Right atrium auricular region (tissue), 2 donors: ENCODE results near the gene AQP3. TPM values are rescaled to one million over a fixed set of nuclear protein-coding genes. Genes with fewer than 3 reads are reported as not detected.
"Not testable (repeated sequence)": the region's sequence is repeated elsewhere in the genome, so short reads cannot be mapped to it uniquely, and the experiment has no call there.

Source experiments
- DNase-seq: peaks from one replicate; pipeline ENCODE4 v3.0.0-alpha.2; 2019; ENCODE audit warnings: low spot score
- H3K27ac ChIP-seq, 2 donors: fragments of 200-600 bp; sonication (generic); 1 replicate in 1 of 2; 2 replicates in 1 of 2; pipeline ENCODE4 v1.5.1; 2016 to 2019
- H3K27me3 ChIP-seq, 2 donors: fragments of 200-600 bp; sonication (generic); one replicate each; pipeline versions ENCODE4 v1.5.1 to v1.6.0; 2017 to 2019
- H3K36me3 ChIP-seq: fragments of 200-600 bp; sonication (generic); one replicate; pipeline ENCODE4 v1.5.1; 2016
- H3K4me1 ChIP-seq, 2 donors: fragments of 200-600 bp; sonication (generic); one replicate each; pipeline versions ENCODE4 v1.5.1 to v1.6.0; 2017 to 2019
- H3K4me3 ChIP-seq, 2 donors: fragments of 200-600 bp; sonication (generic); 1 replicate in 1 of 2; 2 replicates in 1 of 2; pipeline ENCODE4 v1.5.1; 2017 to 2019; ENCODE audit warnings: mild to moderate bottlenecking in 1 of 2, moderate library complexity in 1 of 2
- H3K9me3 ChIP-seq, 2 donors: fragments of 200-600 bp; sonication (generic); one replicate each; pipeline ENCODE4 v1.5.1; 2019
- CTCF ChIP-seq, 2 donors: fragments of 200-600 bp; sonication (generic); IDR thresholded peaks; one replicate each; pipeline ENCODE4 v1.5.1; 2019; ENCODE audit warnings: antibody characterized with exemption in 2 of 2
- total RNA-seq, 2 donors: library from RNA; depleted of rRNA; stranded (reverse); fragments of >200 nt; gene quantifications; one replicate each; pipeline ENCODE4 v1.1.0, GENCODE V29; 2016

The AQP3 gene
- total RNA-seq, 2 donors from 2014 or later, result 14.3 to 116 TPM

- Histone ChIP-seq H3K4me1 (peaks cover 0 to 10% of the 10 kb centered on the region in 2 donors), H3K27ac (no peak overlapping the region), H3K9me3 (no peaks in the 10 kb centered on the region), H3K27me3 (no peaks in the 10 kb centered on the region), H3K36me3 (no peaks in the 10 kb centered on the region), H3K4me3 (no peak overlapping the region)
- no peak for DNase-seq
- TF ChIP-seq CTCF (IDR thresholded peaks at IDR 0.05), result no peak
Observed at GRCh38 chr9:33414268-33414667, 33.1 kb downstream of the AQP3 start.

- no peaks in the 10 kb centered on the region for H3K36me3 ChIP-seq
- no peak overlapping the region for H3K4me3 ChIP-seq
- DNase-seq, result no peak
- H3K27me3 ChIP-seq, result no peaks in the 10 kb centered on the region
- no peaks in the 10 kb centered on the region for H3K9me3 ChIP-seq
- no peak overlapping the region for H3K27ac ChIP-seq
- no peak for TF ChIP-seq CTCF (IDR thresholded peaks at IDR 0.05)
- peaks cover 0 to 24% of the 10 kb centered on the region in 2 donors for H3K4me1 ChIP-seq
Observed at GRCh38 chr9:33408087-33408486, 39.3 kb downstream of the AQP3 start.

- H3K36me3 ChIP-seq, result no peaks in the 10 kb centered on the region
- no peak for DNase-seq
- H3K4me1 ChIP-seq, result peaks cover 0 to 34% of the 10 kb centered on the region in 2 donors
- H3K27ac ChIP-seq, result no peak overlapping the region
- H3K4me3 ChIP-seq, result no peak overlapping the region
- no peaks in the 10 kb centered on the region for H3K9me3 ChIP-seq
- H3K27me3 ChIP-seq, result no peaks in the 10 kb centered on the region
- TF ChIP-seq CTCF (IDR thresholded peaks at IDR 0.05), result no peak
Observed at GRCh38 chr9:33407061-33407460, 40.3 kb downstream of the AQP3 start.

GRCh38 chr9:33404788-33405362, 42.5 kb downstream of the AQP3 start:
- no peak overlapping the region for H3K4me3 ChIP-seq
- DNase-seq, result no peak
- H3K36me3 ChIP-seq, result no peaks in the 10 kb centered on the region
- TF ChIP-seq CTCF (IDR thresholded peaks at IDR 0.05), result no peak
- peaks cover 0 to 44% of the 10 kb centered on the region in 2 donors for H3K4me1 ChIP-seq
- H3K27me3 ChIP-seq, result no peaks in the 10 kb centered on the region
- peak overlapping the region; percentile 31 to 85 for H3K27ac ChIP-seq
- no peaks in the 10 kb centered on the region for H3K9me3 ChIP-seq

- Histone ChIP-seq H3K4me3 (no peak overlapping the region), H3K4me1 (peaks cover 0 to 51% of the 10 kb centered on the region in 2 donors), H3K36me3 (no peaks in the 10 kb centered on the region), H3K27ac (peak overlapping the region; percentile 31 to 85), H3K9me3 (no peaks in the 10 kb centered on the region), H3K27me3 (no peaks in the 10 kb centered on the region)
- no peak for DNase-seq
- TF ChIP-seq CTCF (IDR thresholded peaks at IDR 0.05), result no peak
Observed at GRCh38 chr9:33403941-33404787, 43.2 kb downstream of the AQP3 start.

GRCh38 chr9:33402371-33402770, 45.0 kb downstream of the AQP3 start, which contains the start of gene AQP7:
AQP7 (minus strand) TSS chr9:33402568; CDS start chr9:33401262, 1,306 bp downstream.
- not testable (repeated sequence) for H3K9me3 ChIP-seq, H3K36me3 ChIP-seq, H3K27me3 ChIP-seq
- peak; percentile 70 for DNase-seq
- H3K4me1 ChIP-seq, result peaks cover 0 to 56% of the 10 kb centered on the region in 2 donors
- H3K4me3 ChIP-seq, result peak within 1 kb of the TSS; percentile 41 to 49
- H3K27ac ChIP-seq, result peak within 1 kb of the TSS; percentile 85 to 86

GRCh38 chr9:33401809-33402208, 45.6 kb downstream of the AQP3 start:
- not testable (repeated sequence) for H3K36me3 ChIP-seq, H3K27me3 ChIP-seq, DNase-seq, H3K9me3 ChIP-seq
- Histone ChIP-seq H3K4me3 (peak overlapping the region; percentile 41 to 49), H3K27ac (peak overlapping the region; percentile 85 to 86), H3K4me1 (peaks cover 0 to 57% of the 10 kb centered on the region in 2 donors)

- not testable (repeated sequence) for H3K36me3 ChIP-seq, H3K9me3 ChIP-seq, H3K4me3 ChIP-seq, H3K27me3 ChIP-seq, DNase-seq
- H3K27ac ChIP-seq, result peak overlapping the region; percentile 85 to 86
- peaks cover 0 to 52% of the 10 kb centered on the region in 2 donors for H3K4me1 ChIP-seq
Observed at GRCh38 chr9:33399047-33399446, 48.3 kb downstream of the AQP3 start.

- not testable (repeated sequence) for H3K27me3 ChIP-seq, H3K36me3 ChIP-seq, H3K4me3 ChIP-seq, H3K9me3 ChIP-seq, DNase-seq, H3K27ac ChIP-seq
- H3K4me1 ChIP-seq, result peaks cover 0 to 48% of the 10 kb centered on the region in 2 donors
Observed at GRCh38 chr9:33397801-33398200, 49.6 kb downstream of the AQP3 start.
